ENCODE results near the gene PDXP.
A peak's percentile ranks its signal among the peaks of the same experiment; 100 is the strongest.
"Not testable (repeated sequence)": the region's sequence is repeated elsewhere in the genome, so short reads cannot be mapped to it uniquely, and the experiment has no call there.

Gene PDXP, protein sequence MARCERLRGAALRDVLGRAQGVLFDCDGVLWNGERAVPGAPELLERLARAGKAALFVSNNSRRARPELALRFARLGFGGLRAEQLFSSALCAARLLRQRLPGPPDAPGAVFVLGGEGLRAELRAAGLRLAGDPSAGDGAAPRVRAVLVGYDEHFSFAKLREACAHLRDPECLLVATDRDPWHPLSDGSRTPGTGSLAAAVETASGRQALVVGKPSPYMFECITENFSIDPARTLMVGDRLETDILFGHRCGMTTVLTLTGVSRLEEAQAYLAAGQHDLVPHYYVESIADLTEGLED

GRCh38 chr22:37658133-37659065, at the start of gene PDXP:
PDXP (plus strand) TSS chr22:37658723; CDS start chr22:37658783, 60 bp downstream.
- DNase-seq: peak; percentile 99

- no peak for DNase-seq
These were observed 49.0 kb upstream of the PDXP start for GRCh38 chr22:37609240-37610152.

DNA sequence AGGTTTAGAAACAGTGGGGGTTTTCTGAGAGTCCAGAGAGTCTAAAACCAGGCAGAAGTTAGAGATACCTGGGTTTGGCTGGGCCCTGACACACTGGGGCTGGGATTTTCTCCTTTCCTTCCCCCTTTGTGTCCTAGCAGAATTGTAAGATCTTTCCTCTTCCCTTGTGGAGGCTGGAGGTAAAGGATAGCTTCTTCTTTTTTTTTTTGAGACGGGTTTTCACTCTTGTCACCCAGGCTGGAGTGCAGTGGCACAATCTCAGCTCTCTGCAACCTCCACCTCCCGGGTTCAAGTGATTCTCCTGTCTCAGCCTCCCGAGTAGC, 48.4 kb upstream of the PDXP start:
- not testable (repeated sequence) for DNase-seq

- DNase-seq: no peak
These were observed 47.9 kb upstream of the PDXP start for GRCh38 chr22:37610480-37611129.

GRCh38 chr22:37611207-37611606, 47.3 kb upstream of the PDXP start:
- DNase-seq: no peak

DNA sequence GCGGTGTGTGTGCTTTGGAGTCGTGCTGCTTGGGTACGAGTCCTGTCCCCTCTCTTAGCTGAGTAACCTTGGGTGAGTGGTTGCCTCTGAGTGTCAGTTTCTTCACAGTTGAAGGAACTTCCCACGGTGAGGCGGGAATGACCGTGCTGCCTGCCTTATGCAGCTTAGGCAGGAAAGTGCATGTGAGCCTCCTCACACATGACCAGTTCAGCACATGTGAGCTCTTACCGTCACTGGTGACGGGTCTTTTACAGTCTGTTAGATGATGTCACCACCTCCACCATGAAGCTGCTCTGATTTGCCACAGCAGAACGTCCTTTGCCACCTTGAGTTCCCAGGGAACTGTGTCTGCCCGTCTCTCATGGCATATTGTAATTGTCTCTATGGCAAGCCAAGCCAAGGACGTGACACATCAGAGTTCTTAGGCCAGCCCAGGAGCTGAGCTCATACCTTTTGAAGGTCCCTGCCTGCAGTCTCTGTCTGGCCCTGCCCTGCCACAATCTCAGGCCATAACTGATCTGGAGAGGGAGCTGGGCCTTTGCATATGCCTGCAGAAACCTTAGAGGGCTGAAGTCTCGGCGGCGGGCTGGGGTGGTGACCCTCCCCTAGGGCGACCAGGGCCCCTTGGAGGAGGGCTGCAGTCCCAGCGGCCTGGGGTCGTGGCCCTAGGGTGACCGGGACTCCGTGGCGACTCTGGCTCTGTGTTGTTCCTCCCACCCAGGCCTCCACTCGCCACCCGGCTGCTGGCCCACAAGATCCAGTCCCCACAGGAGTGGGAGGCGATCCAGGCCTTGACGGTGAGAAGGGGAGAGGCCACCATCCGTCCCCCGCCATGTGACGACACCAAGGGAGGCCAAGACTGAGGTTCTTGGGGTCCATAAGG, 42.1 kb upstream of the PDXP start:
- no peak for DNase-seq

DNA sequence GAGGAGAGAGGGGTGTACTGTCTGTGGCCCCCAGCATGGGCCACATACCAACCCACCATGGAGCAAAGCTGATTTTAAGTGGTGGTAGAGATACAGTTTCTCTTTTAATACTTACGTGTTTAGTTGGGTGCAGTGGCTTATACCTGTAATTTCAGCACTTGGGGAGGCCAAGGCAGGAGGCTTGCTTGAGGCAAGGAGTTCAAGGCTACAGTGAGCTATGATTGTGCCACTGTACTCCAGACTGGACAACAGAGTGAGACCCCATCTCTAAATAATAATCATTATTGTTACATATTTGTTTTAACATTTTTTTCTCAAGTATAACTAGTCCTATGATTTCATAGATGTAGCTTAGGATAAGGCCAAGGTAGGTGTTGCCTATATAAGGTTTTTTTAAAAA, 41.1 kb upstream of the PDXP start:
- no peak for DNase-seq

GRCh38 chr22:37618072-37618656, 40.4 kb upstream of the PDXP start:
- no peak for DNase-seq

DNA sequence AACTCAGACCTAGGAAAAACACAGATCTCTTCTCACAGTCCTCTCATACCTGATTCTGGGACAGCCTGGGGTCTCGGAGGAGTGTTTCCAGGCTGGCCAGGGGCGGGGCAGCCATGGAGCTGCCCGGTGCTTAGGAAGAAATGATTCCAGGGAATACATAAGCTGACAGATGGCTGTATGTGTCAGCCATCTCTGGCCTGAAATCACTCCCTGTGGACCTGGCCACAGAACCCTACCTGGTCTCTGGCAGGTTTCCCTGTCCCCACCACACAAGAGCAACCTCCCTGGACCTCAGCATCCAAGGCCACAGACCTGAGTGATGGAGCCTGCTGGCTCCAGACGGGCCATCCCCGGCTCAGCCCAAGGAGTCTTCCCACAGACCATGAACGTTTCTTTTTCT, 39.8 kb upstream of the PDXP start:
- DNase-seq: no peak

DNA sequence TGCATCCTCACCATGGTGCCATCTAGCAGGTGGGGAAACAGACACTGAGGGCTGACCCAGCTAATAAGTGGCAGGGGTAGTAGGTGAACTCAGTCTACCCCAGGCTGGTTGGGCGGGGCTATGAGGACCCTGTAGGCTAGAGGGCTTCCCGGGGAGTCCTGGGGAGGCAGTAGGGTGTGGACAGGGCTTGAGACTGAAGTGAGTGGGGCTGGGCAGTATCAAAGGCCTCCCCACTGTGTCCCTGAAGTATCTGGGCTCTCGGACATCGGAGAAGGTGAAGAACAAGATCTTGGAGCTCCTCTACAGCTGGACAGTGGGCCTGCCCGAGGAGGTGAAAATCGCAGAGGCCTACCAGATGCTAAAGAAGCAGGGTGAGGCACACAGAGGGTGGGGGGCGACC, 38.5 kb upstream of the PDXP start:
- DNase-seq: no peak

DNA sequence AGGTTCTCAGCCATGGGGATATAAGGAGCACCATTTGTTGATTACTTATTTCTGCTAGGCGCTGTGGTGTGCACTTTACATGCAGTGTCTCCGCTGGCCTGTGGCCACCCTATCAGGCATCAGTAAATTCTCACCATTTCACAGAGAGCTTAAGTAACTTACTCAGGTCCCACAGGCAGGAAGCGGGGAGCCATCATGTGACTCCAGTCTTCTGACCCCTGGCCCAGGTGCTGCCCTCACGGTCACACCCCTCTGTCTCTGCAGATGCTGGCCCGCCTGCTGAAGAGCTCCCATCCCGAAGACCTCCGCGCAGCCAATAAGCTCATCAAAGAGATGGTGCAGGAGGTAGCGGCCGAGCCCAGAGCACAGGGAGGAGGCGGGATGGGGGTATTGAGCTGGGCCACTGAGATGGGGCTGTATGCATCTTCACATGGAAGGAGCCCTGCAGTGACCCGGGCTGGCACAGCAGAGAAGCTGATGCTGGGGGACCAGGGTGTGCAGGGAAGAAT, 37.1 kb upstream of the PDXP start:
- no peak for DNase-seq

DNA sequence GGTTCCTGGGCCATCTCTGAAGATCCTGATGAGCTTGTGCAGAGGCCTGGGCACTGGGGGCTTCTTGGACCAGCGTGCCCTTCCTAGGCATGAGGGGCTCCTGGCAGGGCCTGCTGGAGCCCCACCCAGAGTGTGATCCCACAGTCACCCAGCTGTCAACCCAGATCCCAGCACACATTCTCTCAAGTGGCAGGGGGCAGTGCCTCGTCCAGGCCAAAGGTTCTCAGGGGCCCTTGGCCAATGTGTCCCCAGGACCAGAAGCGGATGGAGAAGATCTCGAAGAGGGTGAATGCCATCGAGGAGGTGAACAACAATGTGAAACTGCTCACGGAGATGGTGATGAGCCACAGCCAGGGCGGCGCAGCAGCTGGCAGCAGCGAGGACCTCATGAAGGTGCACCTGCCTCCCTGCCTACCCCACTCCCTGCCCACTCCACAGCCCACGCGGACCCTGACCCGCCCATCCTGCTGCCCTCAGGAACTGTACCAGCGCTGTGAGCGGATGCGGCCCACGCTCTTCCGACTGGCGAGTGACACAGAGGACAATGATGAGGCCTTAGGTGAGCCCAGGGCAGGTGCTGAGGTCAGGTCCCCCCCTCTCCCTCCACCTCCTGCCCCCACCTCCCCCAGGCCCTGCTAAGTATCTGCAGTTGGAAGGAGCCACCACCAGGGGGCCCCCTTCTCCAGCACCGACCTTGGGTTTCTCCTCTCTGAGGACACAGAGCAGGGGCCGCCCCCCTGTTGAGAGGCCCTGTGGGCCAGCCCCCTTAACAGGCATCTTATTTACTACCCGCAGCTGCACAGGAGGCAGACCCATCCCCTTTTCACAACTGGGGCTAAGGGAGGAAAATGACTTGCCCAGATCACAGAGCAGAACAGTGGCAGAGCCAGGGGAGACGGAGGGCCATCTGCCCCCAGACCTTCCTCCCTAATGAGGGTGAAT, 35.2 kb upstream of the PDXP start:
- peak; percentile 79 to 83 for DNase-seq

GRCh38 chr22:37624017-37624365, 34.5 kb upstream of the PDXP start:
- DNase-seq: no peak

- no peak for DNase-seq
These were observed 33.6 kb upstream of the PDXP start for GRCh38 chr22:37624876-37625275.

GRCh38 chr22:37625737-37626136, 32.8 kb upstream of the PDXP start:
- no peak for DNase-seq

DNA sequence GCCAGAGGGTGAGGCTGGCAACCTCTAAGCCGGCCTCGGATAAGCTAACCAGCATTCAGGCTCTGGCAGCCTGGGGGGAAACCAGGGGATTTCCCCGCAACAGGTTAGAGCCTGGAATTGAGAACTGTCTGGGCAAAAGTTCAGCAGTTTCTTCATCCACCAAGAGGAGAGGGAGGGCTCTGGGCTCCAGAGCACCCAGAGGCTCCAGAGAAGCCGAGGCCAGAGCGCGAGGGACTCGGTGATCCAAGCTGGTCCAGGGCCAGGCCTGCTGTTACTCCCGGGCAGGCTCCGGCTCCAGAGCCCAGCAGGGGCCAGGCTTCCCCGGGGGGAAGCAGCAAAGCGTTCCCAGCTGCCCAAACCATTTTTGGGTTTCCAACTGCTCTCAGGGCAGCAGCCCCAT, 32.4 kb upstream of the PDXP start:
- no peak for DNase-seq

DNA sequence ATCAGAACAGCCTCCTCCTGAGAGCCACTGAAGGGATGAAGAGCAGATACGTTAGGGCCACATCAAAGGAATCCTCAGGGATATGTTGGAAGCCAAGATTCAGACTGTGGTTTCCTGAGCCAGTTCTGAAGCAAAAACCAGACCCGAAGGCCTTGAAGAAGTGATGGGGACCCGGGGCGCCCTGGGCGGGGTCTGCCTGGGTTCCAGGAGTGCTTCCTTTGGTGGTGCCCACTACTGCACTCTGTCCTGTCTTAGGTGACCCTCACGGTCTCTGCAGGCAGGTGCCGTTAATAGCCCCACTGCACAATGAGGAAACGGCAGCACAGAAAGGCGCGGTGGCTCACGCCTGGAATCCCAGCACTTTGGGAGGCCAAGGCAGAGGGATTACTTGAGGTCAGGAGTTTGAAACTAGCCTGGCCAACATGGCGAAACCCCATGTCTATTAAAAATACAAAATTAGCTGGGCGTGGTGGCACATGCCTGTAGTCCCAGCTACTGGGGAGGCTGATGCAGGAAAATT, 31.9 kb upstream of the PDXP start:
- no peak for DNase-seq

DNA sequence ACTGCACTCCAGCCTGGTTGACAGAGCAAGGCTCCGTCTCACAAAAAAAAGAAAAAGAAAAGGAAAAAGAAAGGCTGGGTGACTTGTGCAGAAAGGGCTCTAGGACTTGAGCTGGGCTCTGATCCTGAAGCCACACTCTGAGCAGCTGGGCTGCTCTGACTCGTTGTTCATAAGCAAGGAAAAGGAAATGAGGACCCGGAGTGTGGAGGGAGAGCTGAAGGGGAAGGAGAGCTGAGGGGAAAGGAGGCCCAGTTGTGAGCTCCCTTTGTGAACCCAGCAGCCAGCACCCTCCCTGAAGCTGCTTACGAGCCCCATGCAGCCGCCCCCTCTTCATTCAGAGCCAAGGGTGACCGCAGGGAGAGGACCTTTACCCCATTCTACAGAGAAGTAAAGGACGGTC, 31.4 kb upstream of the PDXP start:
- DNase-seq: no peak

- DNase-seq: peak; percentile 48 to 52
These were observed 31.0 kb upstream of the PDXP start for GRCh38 chr22:37627545-37627944.

GRCh38 chr22:37628830-37629229, 29.7 kb upstream of the PDXP start:
- no peak for DNase-seq

Measured in stimulated activated CD4-positive, alpha-beta T cell treated with anti-CD3 and anti-CD28 coated beads, Interleukin-2, amount 100 ng/mL, for 24 hours (primary cell).